BJ (cell line): Measurements from ENCODE around the gene PPM1B. TPM values are rescaled to one million over a fixed set of nuclear protein-coding genes. Genes with fewer than 3 reads are reported as not detected.
"Not testable (repeated sequence)": the region's sequence is repeated elsewhere in the genome, so short reads cannot be mapped to it uniquely, and the experiment has no call there.

ENCODE experiments used
- CTCF ChIA-PET: fragments of 350-600 bp; formaldehyde crosslinking; extraction: SDS; loops from one replicate; lab custom pipeline; 2021; ENCODE audit warnings: antibody characterized with exemption, inconsistent platforms; lab: Yijun Ruan, JAX
- POLR2A ChIA-PET: fragments of 300-600 bp; sonication (Branson Sonifier 250); formaldehyde crosslinking; extraction: SDS; loops from one replicate; lab custom pipeline; 2021; ENCODE audit warnings: antibody characterized with exemption; lab: Charles Lee
- DNase-seq: peaks from one replicate; pipeline ENCODE4 v3.0.0-alpha.2; 2011; ENCODE audit warnings: low read depth
- H3K27me3 ChIP-seq: 2 replicates; pipeline ENCODE4 v1.6.0; 2011; ENCODE audit warnings: low read length; ENCODE audit not compliant: control insufficient read depth, insufficient read depth
- H3K36me3 ChIP-seq: 2 replicates; pipeline ENCODE4 v1.5.1; 2011; ENCODE audit warnings: low read length; ENCODE audit not compliant: control insufficient read depth, insufficient read depth
- H3K4me3 ChIP-seq: 2 replicates; pipeline ENCODE4 v1.5.1; 2011; ENCODE audit warnings: low read depth, mild to moderate bottlenecking, control low read depth, low read length
- polyA plus RNA-seq: library from polyadenylated mRNA; depleted of rRNA; stranded (reverse); fragments of >200 nt; gene quantifications from 2 replicates; pipeline ENCODE4 v1.2.3, GENCODE V29; 2011
- TF ChIP-seq, protein P1 (sequence below): IDR thresholded peaks from 2 replicates; pipeline ENCODE4 v1.5.1; 2011; ENCODE audit warnings: low read depth, mild to moderate bottlenecking, control low read depth, inconsistent platforms, low read length, moderate library complexity; ENCODE audit not compliant: insufficient read depth

Gene PPM1B
- polyA plus RNA-seq, 1 experiment: 8.2 TPM

DNA sequence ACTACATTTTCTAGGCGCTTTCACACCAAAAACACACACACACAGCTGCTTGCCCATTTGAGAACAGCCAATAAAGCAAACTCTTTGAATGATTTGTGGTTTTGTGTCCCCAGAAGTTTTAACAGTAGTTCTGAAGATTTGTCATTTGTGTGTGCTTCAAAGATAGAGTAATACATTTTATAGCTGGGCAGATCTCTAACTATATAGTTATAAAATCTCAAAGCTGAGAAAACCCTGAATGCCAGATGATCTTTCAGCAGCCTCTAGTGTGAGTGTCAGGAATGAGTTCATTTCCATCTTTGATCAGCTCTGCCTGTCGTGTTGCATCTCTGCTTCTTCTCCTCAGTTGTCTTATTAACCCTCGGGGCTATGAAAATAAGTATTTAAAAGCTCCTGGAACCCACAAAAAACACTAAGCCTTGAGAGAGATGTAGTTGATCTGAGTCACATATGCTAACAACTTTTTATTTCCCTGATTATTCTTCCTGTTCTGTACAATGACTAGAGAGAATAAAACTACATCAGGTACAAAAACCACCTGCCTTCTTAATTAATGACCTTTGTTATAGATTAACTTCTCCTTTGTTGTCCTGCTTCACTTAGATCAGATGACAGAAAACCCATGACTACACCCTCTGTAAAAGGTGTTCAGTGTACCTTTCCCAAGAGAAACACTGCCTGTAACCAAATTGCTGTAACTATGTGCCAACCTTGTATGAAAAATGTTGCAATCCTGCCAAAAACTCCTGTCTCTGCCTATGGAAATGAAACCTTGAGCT, 76.6 kb downstream of the PPM1B start:
- Histone ChIP-seq H3K36me3 (no peaks in the 10 kb centered on the region), H3K27me3 (no peaks in the 10 kb centered on the region), H3K4me3 (no peak overlapping the region)
- TF ChIP-seq, protein P1, sequence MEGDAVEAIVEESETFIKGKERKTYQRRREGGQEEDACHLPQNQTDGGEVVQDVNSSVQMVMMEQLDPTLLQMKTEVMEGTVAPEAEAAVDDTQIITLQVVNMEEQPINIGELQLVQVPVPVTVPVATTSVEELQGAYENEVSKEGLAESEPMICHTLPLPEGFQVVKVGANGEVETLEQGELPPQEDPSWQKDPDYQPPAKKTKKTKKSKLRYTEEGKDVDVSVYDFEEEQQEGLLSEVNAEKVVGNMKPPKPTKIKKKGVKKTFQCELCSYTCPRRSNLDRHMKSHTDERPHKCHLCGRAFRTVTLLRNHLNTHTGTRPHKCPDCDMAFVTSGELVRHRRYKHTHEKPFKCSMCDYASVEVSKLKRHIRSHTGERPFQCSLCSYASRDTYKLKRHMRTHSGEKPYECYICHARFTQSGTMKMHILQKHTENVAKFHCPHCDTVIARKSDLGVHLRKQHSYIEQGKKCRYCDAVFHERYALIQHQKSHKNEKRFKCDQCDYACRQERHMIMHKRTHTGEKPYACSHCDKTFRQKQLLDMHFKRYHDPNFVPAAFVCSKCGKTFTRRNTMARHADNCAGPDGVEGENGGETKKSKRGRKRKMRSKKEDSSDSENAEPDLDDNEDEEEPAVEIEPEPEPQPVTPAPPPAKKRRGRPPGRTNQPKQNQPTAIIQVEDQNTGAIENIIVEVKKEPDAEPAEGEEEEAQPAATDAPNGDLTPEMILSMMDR: no peak
- ChIA-PET POLR2A (interaction anchor here (0.5 kb wide), 1 partner anchor 59 kb away, joined by 3 read pairs; no protein-coding TSS in a partner anchor), CTCF (interaction anchor here (0.6 to 3.5 kb wide), 3 partner anchors 46 to 201 kb away, joined by 3 to 11 read pairs (median 4); no protein-coding TSS in a partner anchor)
- no peak for DNase-seq

DNA sequence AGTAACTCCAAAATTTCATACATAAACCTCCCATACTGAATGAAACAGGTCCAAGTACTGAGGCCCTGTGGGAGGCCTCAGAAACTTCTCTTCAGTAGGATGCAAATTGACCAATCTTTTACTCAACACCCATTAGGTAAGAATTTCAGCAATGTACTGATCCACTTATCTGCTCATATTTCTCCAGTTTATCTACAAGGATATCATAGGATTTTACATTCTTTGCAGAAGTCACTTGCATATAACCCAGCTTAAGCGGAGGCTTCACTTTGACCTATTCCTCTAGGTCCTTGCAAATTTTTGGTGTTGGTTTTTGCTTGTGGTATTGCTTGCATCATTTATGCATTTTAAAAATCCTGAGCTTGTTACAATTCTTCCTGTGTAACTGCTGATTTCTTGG, 77.8 kb downstream of the PPM1B start:
- DNase-seq: no peak
- no peaks in the 10 kb centered on the region for H3K27me3 ChIP-seq
- TF ChIP-seq, protein P1: no peak
- no peak overlapping the region for H3K4me3 ChIP-seq
- CTCF ChIA-PET: interaction anchor here (0.5 to 0.8 kb wide), 3 partner anchors 42 to 45 kb away, joined by 3 to 4 read pairs (median 3); no protein-coding TSS in a partner anchor
- no peaks in the 10 kb centered on the region for H3K36me3 ChIP-seq
- POLR2A ChIA-PET: no interaction called here

DNA sequence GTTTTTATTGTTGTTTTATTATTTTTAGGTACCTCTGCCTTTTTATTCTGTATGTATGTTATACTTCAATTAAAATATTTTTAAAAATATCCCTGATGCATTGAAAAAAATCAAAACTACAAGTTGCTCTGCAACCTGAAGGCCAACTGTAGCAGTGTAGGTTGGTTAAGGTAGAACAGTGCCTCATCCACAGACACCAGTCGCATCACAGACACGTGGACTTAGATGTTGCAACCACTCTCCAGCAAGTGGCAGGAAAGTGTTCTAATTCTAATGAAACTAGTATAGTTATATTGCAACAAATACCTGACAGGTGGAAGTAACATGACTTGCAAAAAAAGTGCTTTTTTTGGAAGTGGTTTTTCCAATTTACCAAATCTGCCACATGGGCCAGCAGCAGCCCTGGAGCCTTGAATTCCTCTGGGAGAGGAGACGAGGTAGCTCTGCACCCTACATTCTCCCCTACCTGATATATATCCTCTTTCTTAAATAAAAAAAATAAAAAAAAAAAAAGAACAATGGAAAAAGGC, 78.2 kb downstream of the PPM1B start:
- TF ChIP-seq, protein P1: no peak
- Histone ChIP-seq H3K27me3 (no peaks in the 10 kb centered on the region), H3K36me3 (no peaks in the 10 kb centered on the region), H3K4me3 (no peak overlapping the region)
- no peak for DNase-seq
- CTCF ChIA-PET: interaction anchor here (0.5 to 0.8 kb wide), 3 partner anchors 41 to 45 kb away, joined by 3 to 4 read pairs (median 3); no protein-coding TSS in a partner anchor
- POLR2A ChIA-PET: no interaction called here

DNA sequence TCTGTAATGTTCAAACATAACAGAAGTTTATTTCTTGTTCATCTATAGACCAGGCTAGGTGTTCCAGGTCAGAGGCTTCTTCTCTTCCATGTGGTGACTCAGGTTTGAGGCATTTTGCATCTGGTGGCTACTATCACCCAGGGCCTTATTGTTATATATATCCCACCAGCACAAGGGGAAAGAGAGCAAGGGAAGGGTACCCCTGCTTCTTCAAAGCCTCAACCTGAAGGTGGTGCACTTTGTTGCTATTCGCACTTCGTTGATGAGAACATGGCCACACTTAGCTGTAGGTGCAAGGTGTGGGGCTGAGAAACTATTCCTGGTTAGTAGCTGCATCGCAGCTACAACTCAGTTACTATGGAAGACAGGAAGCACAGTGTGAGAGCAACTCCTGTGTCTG, 79.2 kb downstream of the PPM1B start:
- H3K36me3 ChIP-seq: no peaks in the 10 kb centered on the region
- TF ChIP-seq, protein P1: no peak
- CTCF ChIA-PET: no interaction called here
- DNase-seq: no peak
- no peaks in the 10 kb centered on the region for H3K27me3 ChIP-seq
- POLR2A ChIA-PET: no interaction called here
- H3K4me3 ChIP-seq: no peak overlapping the region

DNA sequence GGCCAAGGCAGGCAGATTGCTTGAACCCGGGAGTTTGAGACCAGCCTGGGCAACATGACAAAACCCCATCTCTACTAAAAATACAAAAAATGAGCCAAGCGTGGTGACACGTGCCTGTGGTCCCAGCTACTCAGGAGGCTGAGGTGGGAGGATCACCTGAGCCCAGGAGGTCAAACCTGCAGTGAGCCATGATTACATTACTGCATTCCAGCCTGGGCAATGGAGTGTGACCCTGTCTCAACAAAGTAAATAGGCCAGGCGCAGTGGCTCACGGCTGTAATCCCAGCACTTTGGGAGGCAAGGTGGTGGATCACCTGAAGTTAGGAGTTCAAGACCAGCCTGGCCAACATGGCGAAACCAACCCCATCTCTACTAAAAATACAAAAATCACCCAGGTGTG, 80.6 kb downstream of the PPM1B start:
- POLR2A ChIA-PET, H3K4me3 ChIP-seq, H3K27me3 ChIP-seq, H3K36me3 ChIP-seq, DNase-seq: not testable (repeated sequence)
- CTCF ChIA-PET: interaction anchor here (0.5 to 1.1 kb wide), 2 partner anchors 162 to 205 kb away, joined by 3 to 4 read pairs; no protein-coding TSS in a partner anchor
